Hippocampal formation (tissue), 2 donors: ENCODE results near the gene OSBPL5.

Experiments used
- DNase-seq, 2 donors: peaks; one replicate each; lab custom pipeline; 2025; lab: John Stamatoyannopoulos, UW

Gene OSBPL5

GRCh38 chr11:3148255-3148989, 16.7 kb downstream of the OSBPL5 start:
- DNase-seq, result no peak

- no peak for DNase-seq
Measured at GRCh38 chr11:3147626-3148025, 17.5 kb downstream of the OSBPL5 start.

GRCh38 chr11:3147257-3147619, 17.9 kb downstream of the OSBPL5 start:
- DNase-seq, result no peak

- DNase-seq, result no peak
Measured at GRCh38 chr11:3146612-3147256, 18.4 kb downstream of the OSBPL5 start.

- no peak for DNase-seq
Measured at GRCh38 chr11:3145206-3145520, 19.9 kb downstream of the OSBPL5 start.

GRCh38 chr11:3144296-3145205, 20.6 kb downstream of the OSBPL5 start:
- DNase-seq, result no peak

- DNase-seq, result no peak
Measured at GRCh38 chr11:3143136-3143880, 21.8 kb downstream of the OSBPL5 start.

GRCh38 chr11:3140291-3140603, 24.9 kb downstream of the OSBPL5 start:
- DNase-seq, result no peak

GRCh38 chr11:3139481-3140290, 25.4 kb downstream of the OSBPL5 start:
- DNase-seq, result no peak

GRCh38 chr11:3139086-3139440, 26.0 kb downstream of the OSBPL5 start:
- no peak for DNase-seq

- no peak for DNase-seq
Measured at GRCh38 chr11:3138178-3139085, 26.7 kb downstream of the OSBPL5 start.

- no peak for DNase-seq
Measured at GRCh38 chr11:3137486-3138177, 27.5 kb downstream of the OSBPL5 start.

GRCh38 chr11:3136546-3137455, 28.3 kb downstream of the OSBPL5 start:
- DNase-seq, result no peak

- no peak for DNase-seq
Measured at GRCh38 chr11:3135481-3136440, 29.3 kb downstream of the OSBPL5 start.

GRCh38 chr11:3134651-3135480, 30.2 kb downstream of the OSBPL5 start:
- no peak for DNase-seq

- no peak for DNase-seq
Measured at GRCh38 chr11:3134218-3134621, 30.9 kb downstream of the OSBPL5 start.
